ENCODE data around the gene CANT1. TPM values are rescaled to one million over a fixed set of nuclear protein-coding genes. Genes with fewer than 3 reads are reported as not detected.

The CANT1 gene
- polyA plus RNA-seq, 3 donors = 9.3 to 22.5 (median 16.9) TPM

- no peak overlapping the region for H3K27ac ChIP-seq (ENCODE audit: low read depth, low read length)
- WGBS, 3 donors = 69 to 74% (median 72%) methylated on average over 20 of the region's 20 CpGs
Observed at GRCh38 chr17:79002796-79003593, 6.6 kb downstream of the CANT1 start.

- WGBS, 3 donors = 91 to 93% (median 92%) methylated on average over 14 of the region's 14 CpGs
- no peak overlapping the region for H3K27ac ChIP-seq (ENCODE audit: low read depth, low read length)
Observed at GRCh38 chr17:79002291-79002690, 7.3 kb downstream of the CANT1 start.

GRCh38 chr17:79001190-79002020 is 8.2 kb downstream of the CANT1 start:
- 84 to 90% (median 88%) methylated on average over 19 of the region's 19 CpGs for whole genome bisulfite sequencing, 3 donors

GRCh38 chr17:79000396-79001189 is 9.0 kb downstream of the CANT1 start:
- 92 to 94% (median 93%) methylated on average over 25 of the region's 25 CpGs for WGBS, 3 donors
- no peak overlapping the region for H3K27ac ChIP-seq (ENCODE audit: low read depth, low read length)

More at GRCh38 chr17:79001190-79002020, 8.2 kb downstream of the CANT1 start:
- no peak overlapping the region for H3K27ac ChIP-seq (ENCODE audit: low read depth, low read length)

GRCh38 chr17:78999947-79000395 is 9.6 kb downstream of the CANT1 start:
- no peak overlapping the region for H3K27ac ChIP-seq (ENCODE audit: low read depth, low read length)
- 90 to 94% (median 94%) methylated on average over 12 of the region's 12 CpGs for WGBS, 3 donors

- H3K27ac ChIP-seq (ENCODE audit: low read depth, low read length) = no peak overlapping the region
- 89 to 95% (median 91%) methylated on average over 17 of the region's 17 CpGs for WGBS, 3 donors
Observed at GRCh38 chr17:78999056-78999768, 10.4 kb downstream of the CANT1 start.

GRCh38 chr17:78998311-78999055 is 11.1 kb downstream of the CANT1 start:
- H3K27ac ChIP-seq (ENCODE audit: low read depth, low read length) = no peak overlapping the region
- 73 to 87% (median 86%) methylated on average over 28 of the region's 28 CpGs for WGBS, 3 donors

GRCh38 chr17:78997881-78998280 is 11.7 kb downstream of the CANT1 start:
- H3K27ac ChIP-seq (ENCODE audit: low read depth, low read length) = no peak overlapping the region
- 69 to 76% (median 76%) methylated on average over 6 of the region's 6 CpGs for WGBS, 3 donors

- no peak overlapping the region for H3K27ac ChIP-seq (ENCODE audit: low read depth, low read length)
- 95% methylated on average over 26 to 27 of the region's 27 CpGs for WGBS, 3 donors
Observed at GRCh38 chr17:78997231-78997741, 12.3 kb downstream of the CANT1 start.

GRCh38 chr17:78996781-78997201 is 12.8 kb downstream of the CANT1 start:
- no peak overlapping the region for H3K27ac ChIP-seq (ENCODE audit: low read depth, low read length)
- WGBS, 3 donors = 89 to 93% (median 93%) methylated on average over 16 of the region's 16 CpGs

- H3K27ac ChIP-seq (ENCODE audit: low read depth, low read length) = no peak overlapping the region
- 39 to 78% (median 71%) methylated on average over 18 of the region's 18 CpGs for whole genome bisulfite sequencing, 3 donors
Observed at GRCh38 chr17:78995761-78996451, 13.7 kb downstream of the CANT1 start.

- WGBS, 3 donors = 88 to 95% (median 89%) methylated on average over 34 of the region's 34 CpGs
- no peak overlapping the region for H3K27ac ChIP-seq (ENCODE audit: low read depth, low read length)
Observed at GRCh38 chr17:78995022-78995760, 14.4 kb downstream of the CANT1 start.

- 92 to 94% (median 94%) methylated on average over 21 to 22 of the region's 22 CpGs for WGBS, 3 donors
- H3K27ac ChIP-seq (ENCODE audit: low read depth, low read length) = no peak overlapping the region
Observed at GRCh38 chr17:78993981-78994671, 15.4 kb downstream of the CANT1 start.

- H3K27ac ChIP-seq (ENCODE audit: low read depth, low read length) = no peak overlapping the region
- 75 to 76% (median 75%) methylated on average over 49 of the region's 49 CpGs for WGBS, 3 donors
Observed at GRCh38 chr17:78993241-78993956, 16.2 kb downstream of the CANT1 start.

All from adipose tissue (tissue), 3 donors.